T-helper 1 cell treated with Interleukin-12 subunit alpha and Interleukin-12 subunit beta and Interleukin-4 antibody, amounts not matched to agents 30 ng/mL and 1 ng/mL, for 36 hours (primary cell): Measurements from ENCODE around the gene MRTFA. TPM values are rescaled to one million over a fixed set of nuclear protein-coding genes. Genes with fewer than 3 reads are reported as not detected.
"Not testable (repeated sequence)": the region's sequence is repeated elsewhere in the genome, so short reads cannot be mapped to it uniquely, and the experiment has no call there.

Experiments used
- intact Hi-C: fragments of 100-400 bp; cut with micrococcal nuclease; formaldehyde crosslinking; loops from one replicate; pipeline ENCODE4 v1.15.1; 2024
- total RNA-seq: library from RNA; stranded (reverse); gene quantifications from 2 replicates; pipeline ENCODE4 v1.2.3, GENCODE V29; 2022

MRTFA gene
- total RNA-seq, 1 donor from 2014 or later = 56.8 TPM

DNA sequence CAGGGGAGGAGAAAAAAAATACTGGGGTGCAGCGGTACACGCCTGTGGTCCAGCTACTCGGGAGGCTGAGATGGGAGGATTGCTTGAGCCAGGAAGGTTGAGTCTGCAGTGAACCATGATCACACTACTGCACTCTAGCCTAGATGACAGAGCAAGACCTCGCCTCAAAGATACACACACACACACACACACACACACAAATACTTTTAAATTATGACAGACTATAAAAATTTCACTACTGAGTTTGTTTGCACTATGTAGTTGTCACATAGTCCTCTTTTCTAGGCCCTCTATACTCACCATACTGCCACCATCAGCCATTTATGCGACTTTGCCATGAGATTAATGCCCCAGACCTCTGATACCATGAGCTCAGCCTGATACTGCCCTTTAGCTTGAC lies 109.6 kb downstream of the MRTFA start:
- intact Hi-C loops = no loop called here

DNA sequence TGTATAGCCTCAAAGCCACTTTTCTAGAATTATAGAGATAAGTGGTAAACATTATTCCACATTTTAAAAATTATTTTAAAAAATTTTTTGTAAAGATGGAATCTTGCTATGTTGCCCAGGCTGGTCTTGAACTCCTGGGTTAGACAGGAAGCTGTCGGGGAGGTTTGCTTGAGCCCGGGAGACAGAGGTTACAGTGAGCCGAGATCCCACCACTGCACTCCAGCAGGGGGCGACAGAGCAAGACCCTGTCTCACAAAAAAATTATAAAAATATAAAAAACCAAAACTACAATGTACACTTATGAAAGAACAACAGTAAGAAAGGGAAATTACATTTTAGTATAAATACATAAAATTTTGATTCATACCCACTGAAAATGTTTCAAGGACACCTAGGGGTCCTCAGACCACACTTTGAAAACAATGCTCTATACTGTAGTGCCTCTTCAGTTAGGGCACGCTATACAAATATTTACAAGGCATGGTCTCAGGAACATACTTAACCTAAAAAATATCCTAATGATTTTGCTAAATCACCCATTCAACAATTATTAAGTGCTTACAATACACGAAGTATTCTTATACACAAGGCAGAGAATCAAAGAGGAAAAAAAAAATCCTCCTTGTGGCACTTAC lies 111.2 kb downstream of the MRTFA start:
- intact Hi-C loops = loop anchor here (1.0 kb wide), 4 partner anchors 8 to 374 kb away; no protein-coding TSS in a partner anchor

DNA sequence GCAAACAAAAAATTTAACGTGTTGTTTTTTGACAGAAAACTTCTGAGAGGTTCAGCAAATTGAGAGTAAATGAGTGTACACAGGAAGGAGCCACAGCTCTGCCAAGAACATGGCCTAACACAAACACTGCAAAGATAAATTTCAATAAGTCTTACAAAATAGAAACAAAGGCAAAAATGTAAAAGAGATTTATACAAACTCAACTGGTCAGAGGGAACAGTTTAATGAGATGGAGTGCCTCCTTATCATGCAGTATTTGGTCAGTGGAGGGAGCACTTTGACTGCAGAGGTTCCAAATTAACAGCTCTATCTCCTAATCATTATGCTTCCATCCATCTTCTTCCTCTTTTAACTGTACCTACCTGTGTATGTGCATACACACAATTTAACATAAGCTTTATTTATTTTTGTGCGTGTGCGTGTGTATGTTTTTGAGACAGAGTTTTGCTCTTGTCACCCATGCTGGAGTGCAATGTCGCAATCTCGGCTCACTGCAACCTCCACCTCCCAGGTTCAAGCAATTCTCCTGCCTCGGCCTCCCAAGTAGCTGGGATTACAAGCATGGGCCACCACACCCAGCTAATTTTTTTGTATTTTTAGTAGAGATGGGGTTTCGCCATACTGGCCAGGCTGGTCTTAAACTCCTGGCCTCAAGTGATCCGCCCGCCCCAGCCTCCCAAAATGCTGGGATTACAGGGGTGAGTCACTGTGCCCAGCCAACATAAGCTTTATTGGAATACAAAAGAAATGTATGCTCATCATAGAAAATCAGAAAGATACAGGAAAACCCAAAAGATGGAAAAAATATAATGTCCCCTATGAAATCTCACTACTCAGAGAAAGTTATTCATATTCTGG lies 111.9 kb downstream of the MRTFA start:
- intact Hi-C loops = loop anchor here (1.0 kb wide), 4 partner anchors 9 to 375 kb away; no protein-coding TSS in a partner anchor

DNA sequence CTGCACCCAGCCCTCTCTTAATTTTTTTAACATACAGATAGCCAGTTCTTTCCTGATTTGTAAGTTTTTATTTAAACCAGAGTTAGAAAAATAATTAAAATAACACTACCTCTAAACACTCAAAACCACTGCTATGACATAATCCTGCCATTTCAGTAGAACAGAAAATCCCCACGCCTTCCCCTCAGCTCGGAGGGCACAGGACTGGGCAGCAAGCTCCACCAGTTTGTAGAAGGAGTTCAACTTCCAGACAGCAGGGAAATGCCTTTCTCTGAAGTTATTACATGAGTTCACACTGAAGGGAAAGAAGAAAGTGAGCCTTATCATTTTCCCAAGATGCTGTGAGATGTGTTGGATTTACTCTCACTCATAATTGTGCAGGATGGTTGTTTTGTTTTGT lies 114.4 kb downstream of the MRTFA start:
- intact Hi-C loops = no loop called here

DNA sequence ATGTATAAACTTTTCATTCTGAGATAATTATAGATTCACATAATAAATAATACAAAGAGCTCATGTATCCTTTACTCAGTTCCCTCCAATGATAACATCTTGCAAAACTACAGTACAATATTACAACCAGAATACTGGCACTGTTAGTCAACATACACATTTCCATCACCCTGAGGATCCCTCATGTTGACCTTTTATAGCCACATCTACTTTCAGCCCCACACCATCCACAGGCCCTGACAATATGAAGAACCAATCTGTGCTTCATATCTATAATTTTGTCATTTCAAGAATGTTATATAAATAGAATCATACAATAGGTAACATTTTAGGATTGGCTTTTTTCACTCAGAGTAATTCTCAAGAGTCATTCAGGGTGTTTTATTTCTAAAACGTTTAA lies 115.5 kb downstream of the MRTFA start:
- intact Hi-C loops = no loop called here

DNA sequence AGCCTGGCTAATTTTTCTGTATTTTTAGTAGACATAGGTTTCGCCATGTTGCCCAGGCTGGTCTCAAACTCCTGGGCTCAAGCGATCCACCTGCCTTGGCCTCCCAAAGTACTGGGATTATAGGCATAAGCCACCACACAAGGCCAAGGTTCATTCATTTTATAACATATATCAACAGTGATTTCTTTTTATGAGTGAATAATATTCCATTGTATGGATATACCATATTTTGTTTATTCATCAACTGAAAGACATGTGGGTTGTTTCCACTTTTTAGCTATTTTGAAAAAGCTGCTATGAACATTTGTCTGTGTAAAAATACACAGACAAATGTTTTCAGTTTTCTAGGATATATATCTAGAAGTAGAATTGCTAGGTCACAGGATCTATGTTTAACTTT lies 116.0 kb downstream of the MRTFA start:
- intact Hi-C loops = no loop called here

DNA sequence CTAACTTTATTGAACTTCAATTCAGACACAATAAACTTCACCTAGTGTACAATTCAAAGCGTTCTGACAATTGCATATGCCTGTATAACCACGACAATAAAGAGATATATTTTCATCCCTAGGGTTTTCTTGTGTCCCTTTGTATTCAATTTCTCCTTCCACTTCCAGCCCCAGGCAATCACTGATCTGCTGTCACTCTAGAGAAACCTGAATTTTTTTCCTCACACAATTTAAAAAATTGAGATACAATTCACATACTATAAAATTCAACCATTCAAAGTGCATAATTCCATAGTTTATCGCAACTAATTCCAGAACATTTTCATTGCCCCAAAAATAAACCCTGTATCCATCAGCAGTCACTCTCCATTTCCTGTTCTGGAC lies 116.6 kb downstream of the MRTFA start:
- intact Hi-C loops = loop anchor here (1.0 to 2.0 kb wide), 4 partner anchors 13 to 117 kb away; no protein-coding TSS in a partner anchor

DNA sequence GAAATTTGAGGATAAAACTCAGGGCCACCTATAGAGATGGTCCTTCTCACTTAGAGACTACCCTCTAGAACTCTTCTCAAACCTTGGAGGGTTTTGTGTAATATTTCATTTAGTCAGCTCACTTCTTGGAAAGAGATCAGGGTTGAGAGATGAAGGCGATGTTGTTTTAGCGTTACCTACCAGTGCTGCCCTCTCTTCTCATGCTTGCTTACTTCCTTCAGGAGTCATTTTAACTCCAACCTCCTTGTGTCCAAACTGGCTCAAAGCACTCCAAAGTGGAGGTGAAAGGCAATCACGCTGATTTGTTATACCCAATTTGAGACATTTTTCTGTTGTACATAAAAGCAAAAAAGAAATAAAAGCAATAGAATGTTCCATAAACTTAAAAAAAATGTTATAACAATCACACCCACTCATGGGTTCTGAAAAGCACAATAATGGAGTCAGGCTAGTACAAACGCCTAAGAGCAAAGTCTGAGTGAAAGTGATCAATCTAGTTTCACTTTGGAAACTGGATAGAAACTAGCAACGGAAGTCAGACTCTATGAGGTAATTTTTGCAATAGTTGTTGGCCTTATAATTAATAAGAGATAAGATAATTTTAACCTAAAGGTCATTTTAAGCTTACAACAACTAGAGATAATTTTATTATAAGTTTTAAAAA lies 117.1 kb downstream of the MRTFA start:
- intact Hi-C loops = loop anchor here (1.0 to 2.0 kb wide), 4 partner anchors 14 to 118 kb away; no protein-coding TSS in a partner anchor

DNA sequence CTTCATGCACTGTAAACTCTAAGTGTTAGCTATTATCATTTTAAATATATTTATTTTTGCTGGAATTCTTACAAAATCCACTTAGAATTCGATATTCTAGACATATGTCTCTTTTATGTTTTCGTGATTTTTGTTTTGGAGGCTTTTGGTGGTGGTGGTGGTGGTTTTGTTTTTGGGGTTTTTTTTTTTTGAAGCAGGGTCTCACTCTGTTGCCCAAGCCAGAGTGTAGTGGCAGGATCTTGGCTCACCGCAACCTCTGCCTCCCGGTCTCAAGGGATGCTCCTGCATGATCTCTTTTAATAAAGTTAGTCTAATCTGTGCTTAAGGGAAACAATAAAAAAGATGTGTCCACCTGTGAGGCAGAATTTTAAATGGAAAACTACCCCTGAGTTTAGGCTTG lies 117.7 kb downstream of the MRTFA start:
- intact Hi-C loops = loop anchor here (1.0 to 2.0 kb wide), 4 partner anchors 14 to 118 kb away; no protein-coding TSS in a partner anchor

DNA sequence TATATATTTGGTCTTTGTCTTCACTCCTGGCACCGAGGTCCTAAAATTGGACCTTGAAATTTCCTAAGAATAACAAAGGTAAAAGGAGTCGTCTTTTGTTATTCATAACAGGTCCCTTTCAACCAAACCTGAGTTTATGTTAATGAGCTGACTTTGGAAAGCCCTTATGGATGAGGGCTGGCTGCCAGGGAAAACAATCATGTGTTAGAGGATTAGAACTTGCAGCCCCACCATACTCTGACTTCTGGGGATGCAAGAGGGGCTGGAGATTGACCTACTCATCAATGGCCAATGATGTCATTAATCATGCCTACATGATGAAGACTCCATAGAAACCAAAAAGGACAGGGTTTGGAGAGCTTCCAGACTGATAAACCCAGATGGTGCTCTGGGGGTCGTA lies 118.9 kb downstream of the MRTFA start:
- intact Hi-C loops = loop anchor here (2.0 kb wide), 1 partner anchor 55 kb away; no protein-coding TSS in a partner anchor

DNA sequence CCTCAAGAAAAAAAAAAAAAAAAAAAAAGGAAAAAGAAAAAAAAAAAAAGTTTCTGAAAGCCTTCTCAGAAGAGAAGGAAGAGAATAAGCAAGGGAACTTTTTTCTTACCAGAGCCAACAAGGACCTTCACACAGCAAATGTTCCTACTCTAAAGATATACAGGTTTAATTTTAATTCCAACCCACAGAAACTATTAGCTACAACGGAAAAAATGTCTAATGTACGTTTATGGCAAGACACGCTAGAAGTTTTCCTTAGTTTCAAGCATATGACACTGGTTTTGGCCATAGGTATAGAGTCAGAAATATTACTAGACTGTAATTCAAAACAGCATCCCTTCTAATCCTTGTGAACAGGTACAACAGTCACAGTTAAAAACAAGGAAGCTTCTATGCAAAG lies 120.1 kb downstream of the MRTFA start:
- intact Hi-C loops = no loop called here

DNA sequence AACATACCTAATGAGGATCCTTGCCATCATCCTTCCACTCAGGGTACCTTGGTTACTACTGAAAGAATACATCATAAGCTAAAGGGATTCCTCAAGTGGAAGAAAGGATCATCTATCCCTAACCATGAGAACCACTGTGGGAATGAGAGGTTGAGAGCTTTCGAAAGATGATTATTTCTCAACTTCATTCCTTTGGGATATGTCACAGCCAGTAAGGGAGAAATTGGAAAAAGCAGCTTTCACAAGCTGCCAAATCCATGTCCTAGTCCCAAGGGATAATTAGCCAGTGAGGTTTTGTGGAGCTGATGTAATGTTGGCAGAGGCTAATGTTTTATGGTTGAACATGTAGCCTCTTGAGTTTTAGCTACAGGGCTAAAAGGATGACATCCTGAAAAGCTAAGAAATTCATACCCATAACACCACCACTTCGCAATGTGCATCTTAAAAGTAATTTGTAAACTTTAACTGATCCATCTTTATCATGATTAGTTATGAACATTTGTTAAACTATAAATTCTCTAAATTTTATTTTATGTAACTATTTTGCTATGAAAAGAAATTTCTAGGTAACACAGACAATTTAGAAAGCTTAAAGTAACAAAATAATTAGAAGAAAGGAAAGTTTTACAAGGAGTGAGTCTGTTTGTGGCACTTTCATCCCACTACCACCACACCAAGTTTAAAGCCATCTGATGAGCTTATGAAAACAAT lies 123.9 kb downstream of the MRTFA start:
- intact Hi-C loops = no loop called here

DNA sequence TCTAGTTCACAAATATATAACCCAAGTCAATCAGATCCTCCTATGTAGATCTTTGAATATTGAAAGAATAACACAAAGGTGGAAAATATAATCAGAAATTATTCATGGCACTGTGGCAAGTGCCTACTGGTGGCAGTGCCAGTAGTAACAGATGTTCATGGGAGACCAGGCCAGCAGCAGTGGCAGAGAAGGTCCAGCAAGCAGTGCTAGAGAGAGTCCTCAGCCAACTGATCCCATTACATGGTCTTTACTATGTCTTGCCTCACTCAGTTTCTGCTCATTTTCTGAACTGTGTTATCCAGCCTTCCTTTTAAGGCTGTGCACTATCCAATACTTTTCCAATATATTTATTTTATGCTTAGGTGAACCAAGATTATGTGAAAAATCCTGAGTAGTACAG lies 124.9 kb downstream of the MRTFA start:
- intact Hi-C loops = no loop called here

DNA sequence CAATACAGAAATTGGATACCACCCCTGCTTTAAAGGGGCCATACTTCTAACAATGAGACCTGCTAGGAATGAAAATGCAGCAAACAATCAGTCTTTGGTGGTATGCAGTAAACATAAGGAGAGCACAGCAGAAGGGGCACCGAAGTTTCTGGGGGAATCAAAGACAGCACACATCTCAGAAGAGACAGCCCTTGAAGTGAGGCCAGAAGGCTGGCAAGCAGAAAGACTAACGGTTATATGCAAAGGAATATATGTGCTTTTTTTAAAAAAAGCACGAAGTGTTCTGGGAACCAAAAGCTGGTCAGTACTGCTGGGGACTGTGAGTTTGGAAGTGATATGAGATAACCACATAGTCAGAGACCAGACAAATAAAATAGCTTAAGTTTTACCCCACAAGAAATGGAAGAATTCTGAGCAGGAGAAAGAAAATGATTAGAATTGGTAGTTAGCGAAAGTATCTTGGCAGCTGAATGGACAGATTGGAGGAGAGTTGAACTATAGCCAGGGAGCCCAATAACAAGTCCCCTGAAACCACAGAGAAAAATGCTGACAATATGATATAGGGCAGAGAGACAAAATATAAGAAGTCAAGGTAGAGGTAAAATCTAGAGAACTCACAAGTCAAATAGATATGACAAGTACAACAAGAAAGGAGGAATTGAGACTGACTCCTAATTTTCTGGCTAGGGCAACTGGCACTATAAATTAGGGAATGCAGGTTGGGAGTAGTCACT lies 125.7 kb downstream of the MRTFA start:
- intact Hi-C loops = no loop called here

DNA sequence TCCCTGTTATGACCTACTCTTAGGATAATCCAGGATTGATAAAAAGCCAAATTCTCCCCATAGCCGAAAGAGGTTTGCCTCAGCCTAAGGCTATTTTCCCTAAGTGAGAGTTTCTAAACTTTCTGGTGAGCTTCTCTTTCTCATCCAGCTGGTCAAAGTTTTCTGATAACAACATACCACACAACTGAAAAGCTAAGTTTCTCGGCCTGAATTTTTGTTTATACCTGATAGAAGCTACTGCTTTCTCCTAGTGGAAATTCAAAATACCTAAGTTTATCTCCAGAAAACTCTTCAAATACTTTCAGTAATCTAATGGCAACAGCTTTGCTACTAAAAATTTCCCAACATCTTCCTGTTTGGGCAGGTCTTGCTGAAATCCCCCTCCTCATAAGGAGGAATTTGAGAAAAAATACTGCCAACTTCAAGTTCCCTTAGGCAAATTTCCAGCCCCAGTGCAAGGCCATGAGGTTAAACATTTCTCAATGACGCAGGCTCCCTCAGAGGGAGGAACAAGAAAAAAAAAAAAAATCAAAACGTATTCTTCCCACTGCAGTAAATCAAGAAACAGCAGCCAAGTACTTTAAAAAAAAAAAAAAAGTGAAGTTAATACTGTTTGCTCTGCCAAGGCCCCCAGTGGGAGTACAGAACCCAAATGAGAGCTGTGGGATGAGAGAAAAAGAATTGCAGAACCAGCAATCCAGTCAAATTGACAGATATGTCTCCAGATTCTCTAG lies 127.0 kb downstream of the MRTFA start:
- intact Hi-C loops = no loop called here

DNA sequence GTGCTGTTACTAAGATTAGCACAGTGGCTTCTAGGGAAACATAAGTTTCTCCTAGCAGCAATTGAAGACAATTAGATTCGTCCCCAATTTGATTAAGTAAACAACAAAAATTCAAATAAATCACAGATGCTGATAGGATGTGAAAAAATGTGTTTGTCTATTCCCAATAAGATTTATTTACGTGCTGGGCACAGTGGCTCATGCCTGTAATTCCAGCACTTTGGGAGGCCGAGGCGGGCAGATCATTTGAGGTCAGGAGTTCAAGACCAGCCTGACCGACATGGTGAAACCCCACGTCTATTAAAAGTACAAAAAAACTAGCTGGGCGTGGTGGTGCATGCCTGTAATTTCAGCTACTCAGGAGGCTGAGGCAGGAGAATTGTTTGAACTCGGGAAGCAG lies 128.5 kb downstream of the MRTFA start:
- intact Hi-C loops = not testable (repeated sequence)

DNA sequence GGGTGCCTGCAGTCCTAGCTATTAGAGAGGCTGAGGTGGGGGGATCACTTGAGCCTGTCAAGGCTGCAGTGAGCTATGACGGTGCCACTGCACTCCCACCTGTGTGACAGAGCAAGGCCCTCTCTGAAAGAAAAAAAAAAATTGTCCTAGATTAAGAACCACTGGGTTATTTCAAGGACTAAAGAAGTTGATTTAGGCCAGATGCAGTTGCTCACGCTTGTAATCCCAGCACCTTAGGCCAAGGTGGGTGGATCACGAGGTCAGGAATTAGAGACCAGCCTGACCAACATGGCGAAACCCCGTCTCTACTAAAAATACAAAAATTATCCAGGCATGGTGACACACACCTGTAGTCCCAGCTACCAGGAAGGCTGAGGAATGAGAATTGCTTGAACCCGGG lies 129.0 kb downstream of the MRTFA start:
- intact Hi-C loops = no loop called here

DNA sequence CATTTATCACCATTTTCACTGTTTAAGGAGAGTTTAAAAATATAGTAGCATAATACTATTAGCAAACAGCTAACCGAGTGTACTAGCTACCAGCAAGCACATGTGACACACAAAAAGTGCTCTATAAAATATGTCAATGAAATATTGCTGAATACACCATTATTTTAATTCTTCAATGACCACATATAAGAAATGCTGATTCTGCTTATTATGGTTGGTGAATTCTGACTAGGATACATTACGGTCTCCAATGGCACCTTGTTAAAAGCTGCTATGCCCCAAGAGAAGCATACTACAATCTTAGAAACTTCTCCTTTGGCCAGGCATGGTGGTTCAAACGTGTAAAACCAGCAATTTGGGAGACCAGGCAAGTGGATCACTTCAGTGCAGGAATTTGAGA lies 129.8 kb downstream of the MRTFA start:
- intact Hi-C loops = no loop called here

DNA sequence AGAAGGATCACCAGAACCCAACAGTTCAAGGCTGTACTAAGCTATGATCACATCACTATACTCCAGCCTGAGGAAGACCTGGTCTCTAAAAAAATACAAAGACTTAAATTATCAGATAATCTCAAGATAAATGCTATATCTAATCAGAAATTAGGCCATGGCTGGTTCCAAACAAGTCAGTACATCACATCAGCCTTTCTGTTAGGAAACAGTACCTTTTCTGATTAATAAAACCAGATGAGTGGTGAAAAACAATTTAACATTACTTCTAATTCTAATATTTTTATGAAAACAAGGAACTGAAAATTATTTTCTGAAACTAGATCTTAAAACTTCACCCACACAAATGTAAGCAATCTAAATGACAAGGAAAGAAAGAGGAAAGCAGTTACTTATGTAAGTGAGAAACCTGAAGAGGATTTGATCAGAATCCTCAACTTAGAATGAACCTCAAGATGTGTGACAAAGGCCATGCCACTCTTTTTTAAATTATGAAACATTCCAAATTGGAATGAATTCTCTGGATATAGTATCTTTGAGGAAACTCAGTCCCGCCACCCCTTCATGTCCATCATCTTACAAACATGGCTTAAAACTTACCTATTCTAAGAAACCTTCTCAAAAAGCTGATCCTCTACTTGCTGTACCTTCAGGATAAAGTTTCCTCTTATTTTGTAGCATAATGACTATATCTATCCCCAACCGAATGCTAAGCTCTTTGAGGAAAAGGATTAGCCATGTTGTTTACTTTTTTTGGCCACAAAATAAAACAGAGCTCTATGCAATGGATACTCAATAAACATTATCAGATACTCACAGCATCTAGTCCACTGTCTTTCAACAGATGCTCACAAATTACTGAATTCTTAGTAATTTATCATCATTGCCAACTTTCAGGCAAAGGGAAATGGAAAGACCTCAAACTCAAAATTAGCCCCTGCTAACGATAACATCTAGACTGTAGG lies 132.0 kb downstream of the MRTFA start:
- intact Hi-C loops = no loop called here
